ENCODE results near the gene NPR1.

DNA sequence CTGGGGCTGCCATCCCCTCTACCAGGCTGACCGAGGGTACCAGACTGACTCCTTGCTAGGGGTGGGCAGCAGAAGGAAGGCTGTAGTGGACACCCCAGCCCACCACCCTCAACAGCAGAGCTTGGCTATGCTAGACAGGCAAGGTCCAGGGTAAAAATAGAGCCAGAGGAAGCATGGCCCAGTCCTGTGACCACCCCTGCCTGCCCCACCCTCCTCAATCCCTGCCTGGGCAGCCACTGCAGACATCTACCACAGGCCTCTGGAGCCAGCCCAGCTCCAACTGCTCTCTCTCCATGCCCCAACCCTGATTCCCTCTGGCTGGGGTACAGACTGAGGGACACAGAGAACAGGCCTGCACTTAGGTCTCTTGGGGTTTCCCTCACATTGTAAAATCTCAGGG, 48.5 kb upstream of the NPR1 start:
- TF ChIP-seq ZNF707 (tag by site-specific recombination; IDR thresholded peaks at IDR 0.05) (no peak), ZSCAN23 (tag by site-specific recombination; IDR thresholded peaks at IDR 0.05) (no peak), ZNF623 (tag by site-specific recombination; IDR thresholded peaks at IDR 0.05) (no peak), SP2 (tag by site-specific recombination; IDR thresholded peaks at IDR 0.05) (no peak), ZNF2 (tag by site-specific recombination; IDR thresholded peaks at IDR 0.05) (no peak)
- TF ChIP-seq, protein P1, sequence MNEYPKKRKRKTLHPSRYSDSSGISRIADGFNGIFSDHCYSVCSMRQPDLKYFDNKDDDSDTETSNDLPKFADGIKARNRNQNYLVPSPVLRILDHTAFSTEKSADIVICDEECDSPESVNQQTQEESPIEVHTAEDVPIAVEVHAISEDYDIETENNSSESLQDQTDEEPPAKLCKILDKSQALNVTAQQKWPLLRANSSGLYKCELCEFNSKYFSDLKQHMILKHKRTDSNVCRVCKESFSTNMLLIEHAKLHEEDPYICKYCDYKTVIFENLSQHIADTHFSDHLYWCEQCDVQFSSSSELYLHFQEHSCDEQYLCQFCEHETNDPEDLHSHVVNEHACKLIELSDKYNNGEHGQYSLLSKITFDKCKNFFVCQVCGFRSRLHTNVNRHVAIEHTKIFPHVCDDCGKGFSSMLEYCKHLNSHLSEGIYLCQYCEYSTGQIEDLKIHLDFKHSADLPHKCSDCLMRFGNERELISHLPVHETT (tag by site-specific recombination; IDR thresholded peaks at IDR 0.05) = no peak
- TF ChIP-seq, protein P2, sequence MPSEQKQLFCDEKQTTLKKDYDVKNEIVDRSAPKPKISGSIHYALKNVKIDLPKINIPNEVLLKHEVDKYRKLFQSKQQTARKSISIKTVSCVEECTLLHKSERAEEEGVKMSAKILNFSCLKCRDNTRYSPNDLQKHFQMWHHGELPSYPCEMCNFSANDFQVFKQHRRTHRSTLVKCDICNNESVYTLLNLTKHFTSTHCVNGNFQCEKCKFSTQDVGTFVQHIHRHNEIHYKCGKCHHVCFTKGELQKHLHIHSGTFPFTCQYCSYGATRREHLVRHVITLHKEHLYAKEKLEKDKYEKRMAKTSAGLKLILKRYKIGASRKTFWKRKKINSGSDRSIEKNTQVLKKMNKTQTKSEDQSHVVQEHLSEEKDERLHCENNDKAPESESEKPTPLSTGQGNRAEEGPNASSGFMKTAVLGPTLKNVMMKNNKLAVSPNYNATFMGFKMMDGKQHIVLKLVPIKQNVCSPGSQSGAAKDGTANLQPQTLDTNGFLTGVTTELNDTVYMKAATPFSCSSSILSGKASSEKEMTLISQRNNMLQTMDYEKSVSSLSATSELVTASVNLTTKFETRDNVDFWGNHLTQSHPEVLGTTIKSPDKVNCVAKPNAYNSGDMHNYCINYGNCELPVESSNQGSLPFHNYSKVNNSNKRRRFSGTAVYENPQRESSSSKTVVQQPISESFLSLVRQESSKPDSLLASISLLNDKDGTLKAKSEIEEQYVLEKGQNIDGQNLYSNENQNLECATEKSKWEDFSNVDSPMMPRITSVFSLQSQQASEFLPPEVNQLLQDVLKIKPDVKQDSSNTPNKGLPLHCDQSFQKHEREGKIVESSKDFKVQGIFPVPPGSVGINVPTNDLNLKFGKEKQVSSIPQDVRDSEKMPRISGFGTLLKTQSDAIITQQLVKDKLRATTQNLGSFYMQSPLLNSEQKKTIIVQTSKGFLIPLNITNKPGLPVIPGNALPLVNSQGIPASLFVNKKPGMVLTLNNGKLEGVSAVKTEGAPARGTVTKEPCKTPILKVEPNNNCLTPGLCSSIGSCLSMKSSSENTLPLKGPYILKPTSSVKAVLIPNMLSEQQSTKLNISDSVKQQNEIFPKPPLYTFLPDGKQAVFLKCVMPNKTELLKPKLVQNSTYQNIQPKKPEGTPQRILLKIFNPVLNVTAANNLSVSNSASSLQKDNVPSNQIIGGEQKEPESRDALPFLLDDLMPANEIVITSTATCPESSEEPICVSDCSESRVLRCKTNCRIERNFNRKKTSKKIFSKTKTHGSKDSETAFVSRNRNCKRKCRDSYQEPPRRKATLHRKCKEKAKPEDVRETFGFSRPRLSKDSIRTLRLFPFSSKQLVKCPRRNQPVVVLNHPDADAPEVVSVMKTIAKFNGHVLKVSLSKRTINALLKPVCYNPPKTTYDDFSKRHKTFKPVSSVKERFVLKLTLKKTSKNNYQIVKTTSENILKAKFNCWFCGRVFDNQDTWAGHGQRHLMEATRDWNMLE (tag by site-specific recombination; conservative IDR thresholded peaks at IDR 0.05; ENCODE audit: low read depth) = no peak
- TF ChIP-seq, protein P3, sequence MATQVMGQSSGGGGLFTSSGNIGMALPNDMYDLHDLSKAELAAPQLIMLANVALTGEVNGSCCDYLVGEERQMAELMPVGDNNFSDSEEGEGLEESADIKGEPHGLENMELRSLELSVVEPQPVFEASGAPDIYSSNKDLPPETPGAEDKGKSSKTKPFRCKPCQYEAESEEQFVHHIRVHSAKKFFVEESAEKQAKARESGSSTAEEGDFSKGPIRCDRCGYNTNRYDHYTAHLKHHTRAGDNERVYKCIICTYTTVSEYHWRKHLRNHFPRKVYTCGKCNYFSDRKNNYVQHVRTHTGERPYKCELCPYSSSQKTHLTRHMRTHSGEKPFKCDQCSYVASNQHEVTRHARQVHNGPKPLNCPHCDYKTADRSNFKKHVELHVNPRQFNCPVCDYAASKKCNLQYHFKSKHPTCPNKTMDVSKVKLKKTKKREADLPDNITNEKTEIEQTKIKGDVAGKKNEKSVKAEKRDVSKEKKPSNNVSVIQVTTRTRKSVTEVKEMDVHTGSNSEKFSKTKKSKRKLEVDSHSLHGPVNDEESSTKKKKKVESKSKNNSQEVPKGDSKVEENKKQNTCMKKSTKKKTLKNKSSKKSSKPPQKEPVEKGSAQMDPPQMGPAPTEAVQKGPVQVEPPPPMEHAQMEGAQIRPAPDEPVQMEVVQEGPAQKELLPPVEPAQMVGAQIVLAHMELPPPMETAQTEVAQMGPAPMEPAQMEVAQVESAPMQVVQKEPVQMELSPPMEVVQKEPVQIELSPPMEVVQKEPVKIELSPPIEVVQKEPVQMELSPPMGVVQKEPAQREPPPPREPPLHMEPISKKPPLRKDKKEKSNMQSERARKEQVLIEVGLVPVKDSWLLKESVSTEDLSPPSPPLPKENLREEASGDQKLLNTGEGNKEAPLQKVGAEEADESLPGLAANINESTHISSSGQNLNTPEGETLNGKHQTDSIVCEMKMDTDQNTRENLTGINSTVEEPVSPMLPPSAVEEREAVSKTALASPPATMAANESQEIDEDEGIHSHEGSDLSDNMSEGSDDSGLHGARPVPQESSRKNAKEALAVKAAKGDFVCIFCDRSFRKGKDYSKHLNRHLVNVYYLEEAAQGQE (tag by site-specific recombination; IDR thresholded peaks at IDR 0.05) = no peak

All from HEK293 (cell line).